Gastrocnemius medialis (tissue), 4 donors: ENCODE results near the gene SOHLH1. TPM values are rescaled to one million over a fixed set of nuclear protein-coding genes. Genes with fewer than 3 reads are reported as not detected.

ENCODE experiments used
- ATAC-seq, 2 donors: fragments of 150-250 bp; one replicate each; pipeline ENCODE4 v1.9.1; 2016
- DNase-seq, 2 donors: peaks; one replicate each; pipeline ENCODE4 v3.0.0-alpha.2; 2019
- H3K27ac ChIP-seq, 4 donors: fragments of 200-600 bp; sonication (generic); 1 replicate in 1 of 4; 2 replicates in 3 of 4; pipeline ENCODE4 v1.5.1; 2016 to 2018; ENCODE audit warnings: mild to moderate bottlenecking in 2 of 4, moderate library complexity in 1 of 4
- H3K27me3 ChIP-seq, 3 donors: fragments of 200-600 bp; sonication (generic) in 2 of 3; 1 replicate in 1 of 3; 2 replicates in 2 of 3; pipeline versions ENCODE4 v1.5.1 to v1.6.0; 2016 to 2019; ENCODE audit warnings: mild to moderate bottlenecking in 1 of 3, moderate library complexity in 1 of 3
- H3K36me3 ChIP-seq, 2 donors: fragments of 200-600 bp; sonication (generic) in 1 of 2; one replicate each; pipeline ENCODE4 v1.5.1; 2017 to 2018
- H3K4me1 ChIP-seq, 2 donors: fragments of 200-600 bp; sonication (generic) in 1 of 2; one replicate each; pipeline ENCODE4 v1.5.1; 2016 to 2017; ENCODE audit warnings: mild to moderate bottlenecking in 2 of 2
- H3K4me3 ChIP-seq, 4 donors: fragments of 200-600 bp; sonication (generic) in 3 of 4; 1 replicate in 1 of 4; 2 replicates in 3 of 4; pipeline ENCODE4 v1.5.1; 2016 to 2019; ENCODE audit warnings: mild to moderate bottlenecking in 2 of 4
- H3K9me3 ChIP-seq, 3 donors: fragments of 200-600 bp; sonication (generic) in 2 of 3; 1 replicate in 1 of 3; 2 replicates in 2 of 3; pipeline ENCODE4 v1.5.1; 2016 to 2019
- POLR2A ChIP-seq, 2 donors: fragments of 450-650 bp; IDR thresholded peaks; one replicate each; pipeline ENCODE4 v1.6.1; 2017; ENCODE audit warnings: antibody characterized with exemption in 2 of 2, mild to moderate bottlenecking in 2 of 2, moderate library complexity in 2 of 2
- in situ Hi-C, 4 donors: fragments of 200-750 bp; cut with MboI; loops; one replicate each; pipeline versions ENCODE4 v1.15.0 to v1.8.0; 2017; ENCODE audit warnings: low sequenced_read_pairs in 4 of 4
- intact Hi-C: fragments of 100-400 bp; cut with DNase I; formaldehyde crosslinking; loops from one replicate; pipeline ENCODE4 v1.15.1; 2023; ENCODE audit warnings: low total_unique reads
- total RNA-seq, 4 donors: library from RNA; depleted of rRNA; stranded (reverse); fragments of >200 nt; gene quantifications; one replicate each; pipeline versions ENCODE4 v1.1.0 to v1.2.3, GENCODE V29; 2016
- TF ChIP-seq, protein P1 (sequence below), 5 experiments: fragments of 450-650 bp in 3 of 5; fragments of 200-600 bp in 2 of 5; sonication (generic) in 2 of 5; IDR thresholded peaks in 4 of 5; conservative IDR thresholded peaks in 1 of 5; 1 replicate in 4 of 5; 2 replicates in 1 of 5; pipeline ENCODE4 v1.5.1; 2016 to 2019; ENCODE audit warnings: antibody characterized with exemption in 5 of 5, mild to moderate bottlenecking in 3 of 5, moderate library complexity in 3 of 5

SOHLH1 gene
- total RNA-seq, 4 donors from 2014 or later, result not detected

DNA sequence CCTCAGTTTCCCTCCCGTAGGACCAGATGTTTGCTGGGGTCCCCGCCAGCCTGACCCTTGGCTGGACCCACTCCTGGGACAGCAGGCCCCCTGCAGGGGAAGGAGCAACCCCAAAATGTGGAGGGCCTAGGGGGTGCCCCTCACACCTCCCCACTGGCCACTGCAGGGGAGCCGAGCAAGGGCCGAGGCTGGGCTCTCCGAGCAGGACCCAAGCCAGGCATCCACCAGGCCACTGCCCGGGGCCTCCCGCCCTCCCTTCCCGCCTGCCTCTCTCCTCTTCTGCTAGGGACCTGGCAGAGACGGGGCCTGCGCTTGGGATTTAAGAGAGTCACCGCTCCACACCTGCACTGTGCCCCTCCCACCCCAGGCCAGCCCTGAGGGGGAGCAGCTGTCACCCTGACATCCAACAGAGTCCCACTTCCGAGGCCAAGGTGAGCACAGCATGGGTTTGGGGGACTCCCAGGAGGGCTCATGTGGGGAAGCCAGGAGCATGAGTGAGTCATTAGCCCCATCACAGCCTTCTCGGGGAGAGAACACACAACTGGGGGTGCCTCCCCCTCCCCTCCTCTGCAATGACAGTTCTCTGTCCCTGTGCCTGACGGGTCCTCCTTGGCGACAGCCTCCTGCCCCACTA, 15.8 kb downstream of the SOHLH1 start:
- no peak for ATAC-seq
- Histone ChIP-seq H3K4me3 (no peak overlapping the region), H3K27ac (no peak overlapping the region), H3K27me3 (peaks cover 11 to 19% (median 14%) of the 10 kb centered on the region in 3 donors), H3K9me3 (no peaks in the 10 kb centered on the region), H3K36me3 (no peaks in the 10 kb centered on the region), H3K4me1 (no peaks in the 10 kb centered on the region)
- no peak for DNase-seq
- in situ Hi-C loops, result no loop called here
- TF ChIP-seq POLR2A (IDR thresholded peaks at IDR 0.05), result no peak
- TF ChIP-seq, protein P1, sequence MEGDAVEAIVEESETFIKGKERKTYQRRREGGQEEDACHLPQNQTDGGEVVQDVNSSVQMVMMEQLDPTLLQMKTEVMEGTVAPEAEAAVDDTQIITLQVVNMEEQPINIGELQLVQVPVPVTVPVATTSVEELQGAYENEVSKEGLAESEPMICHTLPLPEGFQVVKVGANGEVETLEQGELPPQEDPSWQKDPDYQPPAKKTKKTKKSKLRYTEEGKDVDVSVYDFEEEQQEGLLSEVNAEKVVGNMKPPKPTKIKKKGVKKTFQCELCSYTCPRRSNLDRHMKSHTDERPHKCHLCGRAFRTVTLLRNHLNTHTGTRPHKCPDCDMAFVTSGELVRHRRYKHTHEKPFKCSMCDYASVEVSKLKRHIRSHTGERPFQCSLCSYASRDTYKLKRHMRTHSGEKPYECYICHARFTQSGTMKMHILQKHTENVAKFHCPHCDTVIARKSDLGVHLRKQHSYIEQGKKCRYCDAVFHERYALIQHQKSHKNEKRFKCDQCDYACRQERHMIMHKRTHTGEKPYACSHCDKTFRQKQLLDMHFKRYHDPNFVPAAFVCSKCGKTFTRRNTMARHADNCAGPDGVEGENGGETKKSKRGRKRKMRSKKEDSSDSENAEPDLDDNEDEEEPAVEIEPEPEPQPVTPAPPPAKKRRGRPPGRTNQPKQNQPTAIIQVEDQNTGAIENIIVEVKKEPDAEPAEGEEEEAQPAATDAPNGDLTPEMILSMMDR (IDR thresholded peaks at IDR 0.05 in 4 of 5, conservative IDR thresholded peaks at IDR 0.05 in 1 of 5), result no peak
- intact Hi-C loops, result no loop called here

DNA sequence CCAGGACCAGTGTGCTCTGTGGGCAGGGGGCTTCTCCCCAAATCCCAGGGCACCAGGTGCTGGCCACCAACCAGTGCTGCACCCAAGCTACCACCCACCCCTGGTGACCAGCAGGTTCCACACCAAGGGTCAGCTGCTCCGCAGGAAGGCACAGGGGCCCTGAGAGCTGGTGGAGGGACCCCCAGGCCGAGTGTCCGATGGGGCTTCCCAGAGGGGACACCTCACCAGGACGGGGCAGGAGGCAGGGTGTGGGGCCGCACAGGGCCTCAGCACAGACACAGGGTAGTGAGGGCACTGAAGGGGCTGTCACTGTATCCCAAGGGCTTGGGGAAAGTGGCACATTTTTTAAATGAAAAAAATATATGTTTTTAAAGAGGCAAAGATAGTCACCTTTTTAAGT, 18.1 kb downstream of the SOHLH1 start:
- no peak for ATAC-seq
- intact Hi-C loops, result no loop called here
- Histone ChIP-seq H3K4me3 (no peak overlapping the region), H3K27me3 (peaks cover 11 to 19% (median 14%) of the 10 kb centered on the region in 3 donors), H3K9me3 (no peaks in the 10 kb centered on the region), H3K27ac (no peak overlapping the region), H3K4me1 (no peaks in the 10 kb centered on the region), H3K36me3 (no peaks in the 10 kb centered on the region)
- in situ Hi-C loops, result no loop called here
- DNase-seq, result no peak
- TF ChIP-seq POLR2A (IDR thresholded peaks at IDR 0.05), result no peak
- TF ChIP-seq, protein P1 (IDR thresholded peaks at IDR 0.05 in 4 of 5, conservative IDR thresholded peaks at IDR 0.05 in 1 of 5), result no peak

DNA sequence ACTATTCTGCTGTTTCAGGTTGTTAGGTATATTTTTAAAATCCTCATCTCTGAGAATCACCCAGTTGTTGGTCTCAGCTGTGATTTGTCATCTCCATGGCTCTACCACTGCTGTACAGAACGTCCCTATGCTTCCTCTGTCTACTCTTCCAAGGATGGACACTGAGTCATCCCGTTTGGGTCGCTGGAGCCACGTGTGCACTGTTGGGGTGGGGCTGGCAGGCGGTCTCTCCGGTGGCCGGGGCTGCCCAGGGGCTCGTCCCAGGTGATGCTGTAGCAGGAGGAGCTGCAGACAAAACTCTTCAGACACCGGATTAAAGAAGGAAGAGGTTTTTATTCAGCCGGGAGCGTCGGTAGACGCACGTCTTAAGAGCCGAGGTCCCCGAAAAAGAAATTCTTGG, 19.2 kb downstream of the SOHLH1 start:
- in situ Hi-C loops, result no loop called here
- H3K4me3 ChIP-seq, result no peak overlapping the region
- intact Hi-C loops, result no loop called here

DNA sequence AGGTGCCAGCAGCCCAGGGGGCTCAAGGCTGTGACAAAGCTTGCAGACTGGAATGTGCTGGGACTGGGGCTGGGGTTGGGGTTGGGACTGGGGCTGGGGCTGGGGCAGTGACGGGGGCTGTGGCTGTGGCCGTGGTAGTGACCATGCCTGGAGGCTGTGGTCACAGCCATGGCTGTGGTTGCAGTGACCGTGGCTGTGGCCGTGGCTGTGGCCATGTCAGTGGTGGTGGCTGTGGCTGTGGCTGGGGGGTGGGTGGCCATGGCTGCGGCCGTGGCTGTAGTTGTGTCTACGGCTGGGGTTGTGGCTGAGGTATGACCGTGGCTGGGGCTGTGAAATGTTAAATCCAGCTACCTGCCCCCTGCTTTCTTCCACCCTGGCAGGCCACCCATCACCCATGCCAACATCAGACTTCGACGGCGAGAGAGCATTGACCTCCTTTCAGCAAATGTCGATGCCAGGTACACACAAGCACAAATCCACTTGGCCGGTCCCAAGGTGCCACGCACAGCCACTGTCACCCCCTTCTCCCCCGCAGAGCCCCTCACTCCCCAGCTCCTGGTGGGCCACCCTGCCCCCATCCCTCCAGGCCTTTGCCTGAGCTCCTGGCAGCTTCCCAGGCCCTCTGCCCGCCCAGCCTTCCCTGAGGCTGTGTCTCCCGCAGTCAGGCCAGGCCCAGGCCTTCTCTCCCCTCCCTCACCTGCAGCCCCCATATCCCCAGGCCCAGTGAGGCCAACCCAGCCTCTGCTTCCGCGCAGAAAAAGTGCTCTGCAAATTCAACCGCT, 20.9 kb downstream of the SOHLH1 start:
- Histone ChIP-seq H3K36me3 (no peaks in the 10 kb centered on the region), H3K27ac (no peak overlapping the region), H3K27me3 (peaks cover 0 to 16% (median 11%) of the 10 kb centered on the region in 3 donors), H3K4me1 (no peaks in the 10 kb centered on the region), H3K9me3 (no peaks in the 10 kb centered on the region), H3K4me3 (no peak overlapping the region)
- in situ Hi-C loops, result no loop called here
- TF ChIP-seq, protein P1 (IDR thresholded peaks at IDR 0.05 in 4 of 5, conservative IDR thresholded peaks at IDR 0.05 in 1 of 5), result no peak
- no peak for TF ChIP-seq POLR2A (IDR thresholded peaks at IDR 0.05)
- DNase-seq, result no peak
- ATAC-seq, result no peak
- intact Hi-C loops, result no loop called here

More for the DNA sequence above, 19.2 kb downstream of the SOHLH1 start:
- Histone ChIP-seq H3K4me1 (no peaks in the 10 kb centered on the region), H3K36me3 (no peaks in the 10 kb centered on the region), H3K9me3 (no peaks in the 10 kb centered on the region), H3K27me3 (peaks cover 9 to 19% (median 14%) of the 10 kb centered on the region in 3 donors), H3K27ac (no peak overlapping the region)
- ATAC-seq (no peak), DNase-seq (no peak)
- no peak for TF ChIP-seq POLR2A (IDR thresholded peaks at IDR 0.05)
- TF ChIP-seq, protein P1 (IDR thresholded peaks at IDR 0.05 in 4 of 5, conservative IDR thresholded peaks at IDR 0.05 in 1 of 5), result no peak
